OCI-LY1 (cell line): ENCODE measurements around the gene CATSPERB.

Source experiments
- EZH2 ChIP-seq: fragments of 200-600 bp; sonication (generic), shearing (Covaris generic); IDR thresholded peaks from 2 replicates; pipeline ENCODE4 v1.8.0; 2017; ENCODE audit warnings: borderline replicate concordance, mixed run types, mild to moderate bottlenecking, antibody characterized with exemption, low read length, moderate library complexity, mixed read lengths
- TF ChIP-seq, protein P1 (sequence below): fragments of 200-600 bp; sonication (generic), shearing (Covaris generic); IDR thresholded peaks from 2 replicates; pipeline ENCODE4 v1.5.1; 2017; ENCODE audit warnings: mild to moderate bottlenecking, antibody characterized with exemption, low read length, moderate library complexity, mixed read lengths

- TF ChIP-seq, protein P1, sequence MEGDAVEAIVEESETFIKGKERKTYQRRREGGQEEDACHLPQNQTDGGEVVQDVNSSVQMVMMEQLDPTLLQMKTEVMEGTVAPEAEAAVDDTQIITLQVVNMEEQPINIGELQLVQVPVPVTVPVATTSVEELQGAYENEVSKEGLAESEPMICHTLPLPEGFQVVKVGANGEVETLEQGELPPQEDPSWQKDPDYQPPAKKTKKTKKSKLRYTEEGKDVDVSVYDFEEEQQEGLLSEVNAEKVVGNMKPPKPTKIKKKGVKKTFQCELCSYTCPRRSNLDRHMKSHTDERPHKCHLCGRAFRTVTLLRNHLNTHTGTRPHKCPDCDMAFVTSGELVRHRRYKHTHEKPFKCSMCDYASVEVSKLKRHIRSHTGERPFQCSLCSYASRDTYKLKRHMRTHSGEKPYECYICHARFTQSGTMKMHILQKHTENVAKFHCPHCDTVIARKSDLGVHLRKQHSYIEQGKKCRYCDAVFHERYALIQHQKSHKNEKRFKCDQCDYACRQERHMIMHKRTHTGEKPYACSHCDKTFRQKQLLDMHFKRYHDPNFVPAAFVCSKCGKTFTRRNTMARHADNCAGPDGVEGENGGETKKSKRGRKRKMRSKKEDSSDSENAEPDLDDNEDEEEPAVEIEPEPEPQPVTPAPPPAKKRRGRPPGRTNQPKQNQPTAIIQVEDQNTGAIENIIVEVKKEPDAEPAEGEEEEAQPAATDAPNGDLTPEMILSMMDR, result no peak
- no peak for TF ChIP-seq EZH2
Observed at GRCh38 chr14:91681118-91681517, 50.8 kb downstream of the CATSPERB start.
